ENCODE data around the gene SEMA6B. TPM values are rescaled to one million over a fixed set of nuclear protein-coding genes. Genes with fewer than 3 reads are reported as not detected.

Gene SEMA6B
- total and polyA plus RNA-seq, 10 of the 15 experiments (the other 5 are each of a cell fraction or from before 2014, with no cell fraction given) = 0.13 TPM; not detected in 9

DNA sequence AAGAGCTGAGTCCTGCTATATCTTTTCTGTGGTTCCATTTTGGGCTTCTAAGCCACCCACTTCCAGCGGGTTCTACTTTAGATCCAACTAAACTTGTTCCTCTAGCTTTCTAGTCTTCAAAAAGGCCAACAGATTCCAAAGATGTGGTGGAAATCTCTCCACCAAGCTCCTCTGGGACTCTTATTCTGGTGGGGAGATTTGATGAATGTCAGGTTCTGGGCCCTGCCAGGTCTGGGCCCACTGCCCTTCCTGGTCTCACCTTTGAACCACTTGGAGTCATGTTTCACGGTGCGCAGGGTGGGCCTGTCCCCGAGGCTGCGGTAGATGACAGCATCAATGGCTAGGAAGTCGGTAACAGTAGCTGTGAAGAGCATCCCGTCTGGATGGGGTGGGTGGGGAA is 4.8 kb downstream of the SEMA6B start:
- 63% methylated on average over 7 of the region's 7 CpGs for WGBS (ENCODE audit: insufficient coverage, insufficient replicate concordance, low lambda C conversion rate, missing lambda C conversion rate)
- CTCF ChIA-PET = interaction anchor here (1.5 kb wide), 1 partner anchor 82 kb away, joined by 5 read pairs; no protein-coding TSS in a partner anchor
- SMC1A ChIA-PET (ENCODE audit: uncharacterized antibody, unreplicated experiment) = interaction anchor here (1.1 kb wide), 1 partner anchor 14 kb away, joined by 3 read pairs; the partner anchor contains the start of gene LRG1

DNA sequence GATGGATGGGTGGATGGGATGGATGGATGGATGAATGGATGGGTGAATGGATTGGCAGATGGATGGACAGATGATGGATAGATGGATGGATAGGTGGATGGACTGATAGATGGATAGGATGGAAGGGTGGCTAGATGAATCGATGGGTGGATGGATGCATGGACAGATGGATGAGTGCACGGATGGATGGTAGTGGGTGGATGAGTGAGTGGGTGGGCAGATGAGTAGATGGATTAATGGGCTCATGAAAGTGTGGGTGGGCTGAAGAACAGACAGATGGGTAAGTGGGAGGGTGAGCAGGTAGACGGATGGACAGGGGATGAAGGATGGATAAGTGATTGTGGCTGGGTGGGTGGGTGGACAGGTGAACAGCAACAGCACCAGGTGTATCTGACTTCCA is 5.7 kb downstream of the SEMA6B start:
- H3K9me3 ChIP-seq (replicated peaks; ENCODE audit: control insufficient read depth, insufficient read depth, low read length) = no peaks in the 10 kb centered on the region
- 49% methylated on average over 3 of the region's 3 CpGs for WGBS (ENCODE audit: insufficient coverage, insufficient replicate concordance, low lambda C conversion rate, missing lambda C conversion rate)
- ATAC-seq = no peak

More for the DNA sequence above, 4.8 kb downstream of the SEMA6B start:
- TF ChIP-seq SMC3 (IDR thresholded peaks at IDR 0.05; ENCODE audit: borderline replicate concordance, low read length) (no peak), ZNF207 (IDR thresholded peaks at IDR 0.05; ENCODE audit: borderline replicate concordance) (no peak)
- in situ Hi-C loops (cut with MboI) (no loop called here), intact Hi-C loops (cut with micrococcal nuclease; ENCODE audit: unreplicated experiment) (no loop called here)
- Histone ChIP-seq H2AFZ (ENCODE audit: control insufficient read depth, low read depth, low read length) (no peak overlapping the region), H3K36me3 (ENCODE audit: control insufficient read depth in 2 of 2, insufficient read depth in 2 of 2, low read length in 1 of 2) (no peaks in the 10 kb centered on the region), H3K27me3 (replicated peaks in 1 of 2; ENCODE audit: control insufficient read depth in 2 of 2, insufficient read depth in 2 of 2, low read length in 1 of 2) (no peaks in the 10 kb centered on the region), H3K4me1 (ENCODE audit: control insufficient read depth, insufficient read depth, low read length) (no peaks in the 10 kb centered on the region), H3K4me3 (no peak overlapping the region), H3K79me2 (ENCODE audit: control insufficient read depth, insufficient read depth, low read length) (no peaks in the 10 kb centered on the region), H3K27ac (ENCODE audit: control insufficient read depth, insufficient read depth) (no peak overlapping the region), H3K4me2 (ENCODE audit: control insufficient read depth, insufficient read depth) (no peak overlapping the region), H3K9me3 (replicated peaks; ENCODE audit: control insufficient read depth, insufficient read depth, low read length) (no peaks in the 10 kb centered on the region), H3K9ac (ENCODE audit: control insufficient read depth, insufficient read depth, low read length) (no peak overlapping the region), H4K20me1 (ENCODE audit: control insufficient read depth, insufficient read depth) (no peaks in the 10 kb centered on the region)
- ATAC-seq (no peak), FAIRE-seq (no peak), DNase-seq (ENCODE audit: low read depth, low spot score) (no peak)
- ChIA-PET RAD21 (ENCODE audit: unreplicated experiment) (no interaction called here), POLR2A (no interaction called here)
- no TSS peak for BruUV-seq (replicated peaks)

More for the DNA sequence above, 5.7 kb downstream of the SEMA6B start:
- H3K27ac ChIP-seq (ENCODE audit: control insufficient read depth, insufficient read depth) = no peak overlapping the region
- in situ Hi-C loops (cut with MboI) = no loop called here
- TF ChIP-seq TAF1 (IDR thresholded peaks at IDR 0.05; ENCODE audit: borderline replicate concordance, low read depth, low read length) (no peak), JUNB (IDR thresholded peaks at IDR 0.05) (no peak), TCF7 (IDR thresholded peaks at IDR 0.05; ENCODE audit: borderline replicate concordance) (no peak), FOXM1 (IDR thresholded peaks at IDR 0.05; ENCODE audit: low read depth, low read length) (no peak), PAX8 (IDR thresholded peaks at IDR 0.05) (no peak), NRF1 (conservative IDR thresholded peaks at IDR 0.05; ENCODE audit: low read depth, low read length) (no peak), FOS (IDR thresholded peaks at IDR 0.05; ENCODE audit: borderline replicate concordance, extremely low read depth, insufficient read length) (no peak), MYB (IDR thresholded peaks at IDR 0.05; ENCODE audit: borderline replicate concordance, low read depth, low read length) (no peak), SMAD1 (IDR thresholded peaks at IDR 0.05; ENCODE audit: low read depth, partially characterized antibody) (no peak), YBX1 (IDR thresholded peaks at IDR 0.05) (no peak), SIN3A (IDR thresholded peaks at IDR 0.05; ENCODE audit: low read depth, low read length) (no peak), GATAD2B (conservative IDR thresholded peaks at IDR 0.05; ENCODE audit: low read depth) (no peak), CEBPB (IDR thresholded peaks at IDR 0.05; ENCODE audit: borderline replicate concordance in 1 of 2, low read depth in 2 of 2, low read length in 2 of 2) (no peak)
- TF ChIP-seq, protein P1, sequence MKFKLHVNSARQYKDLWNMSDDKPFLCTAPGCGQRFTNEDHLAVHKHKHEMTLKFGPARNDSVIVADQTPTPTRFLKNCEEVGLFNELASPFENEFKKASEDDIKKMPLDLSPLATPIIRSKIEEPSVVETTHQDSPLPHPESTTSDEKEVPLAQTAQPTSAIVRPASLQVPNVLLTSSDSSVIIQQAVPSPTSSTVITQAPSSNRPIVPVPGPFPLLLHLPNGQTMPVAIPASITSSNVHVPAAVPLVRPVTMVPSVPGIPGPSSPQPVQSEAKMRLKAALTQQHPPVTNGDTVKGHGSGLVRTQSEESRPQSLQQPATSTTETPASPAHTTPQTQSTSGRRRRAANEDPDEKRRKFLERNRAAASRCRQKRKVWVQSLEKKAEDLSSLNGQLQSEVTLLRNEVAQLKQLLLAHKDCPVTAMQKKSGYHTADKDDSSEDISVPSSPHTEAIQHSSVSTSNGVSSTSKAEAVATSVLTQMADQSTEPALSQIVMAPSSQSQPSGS (IDR thresholded peaks at IDR 0.05; ENCODE audit: low read length) = no peak
- no peak overlapping the region for H3K4me2 ChIP-seq (ENCODE audit: control insufficient read depth, insufficient read depth)
- RAD21 ChIA-PET (ENCODE audit: unreplicated experiment) = no interaction called here
- no peaks in the 10 kb centered on the region for H3K79me2 ChIP-seq (ENCODE audit: control insufficient read depth, insufficient read depth, low read length)
- intact Hi-C loops (cut with micrococcal nuclease; ENCODE audit: unreplicated experiment) = no loop called here
- H3K36me3 ChIP-seq (ENCODE audit: control insufficient read depth in 2 of 2, insufficient read depth in 2 of 2, low read length in 1 of 2) = no peaks in the 10 kb centered on the region
- no TSS peak for BruUV-seq (replicated peaks)
- POLR2A ChIA-PET = no interaction called here
- no peak for DNase-seq (ENCODE audit: low read depth, low spot score)
- H2AFZ ChIP-seq (ENCODE audit: control insufficient read depth, low read depth, low read length) = no peak overlapping the region
- no peaks in the 10 kb centered on the region for H4K20me1 ChIP-seq (ENCODE audit: control insufficient read depth, insufficient read depth)
- CTCF ChIA-PET = no interaction called here
- H3K9ac ChIP-seq (ENCODE audit: control insufficient read depth, insufficient read depth, low read length) = no peak overlapping the region
- SMC1A ChIA-PET (ENCODE audit: uncharacterized antibody, unreplicated experiment) = no interaction called here
- H3K27me3 ChIP-seq (replicated peaks in 1 of 2; ENCODE audit: control insufficient read depth in 2 of 2, insufficient read depth in 2 of 2, low read length in 1 of 2) = no peaks in the 10 kb centered on the region
- H3K4me1 ChIP-seq (ENCODE audit: control insufficient read depth, insufficient read depth, low read length) = no peaks in the 10 kb centered on the region
- H3K4me3 ChIP-seq = no peak overlapping the region
- FAIRE-seq = no peak

All from GM12878 (cell line).